K562 (cell line): ENCODE measurements around the gene FAM171A2. TPM values are rescaled to one million over a fixed set of nuclear protein-coding genes. Genes with fewer than 3 reads are reported as not detected.
"Not testable (repeated sequence)": the region's sequence is repeated elsewhere in the genome, so short reads cannot be mapped to it uniquely, and the experiment has no call there.

ENCODE experiments used
- ATAC-seq: fragments of 200-7000 bp; cut with Tn5 transposase; 3 replicates; pipeline ENCODE4 v1.9.1; 2020; ENCODE audit warnings: moderate library complexity
- BruUV-seq: library from RNA; stranded (reverse); fragments of 400-500 nt; replicated peaks from 2 replicates; lab custom pipeline; 2021; lab: Mats Ljungman, UMichigan
- CTCF ChIA-PET: fragments of 300-600 bp; formaldehyde crosslinking; extraction: SDS; loops from one replicate; lab custom pipeline; 2021; ENCODE audit warnings: low intra/inter-chr PET ratio; lab: Yijun Ruan, JAX
- POLR2A ChIA-PET: fragments of 300-600, 350-650 bp; sonication (Branson Sonifier 250); formaldehyde crosslinking; extraction: SDS; loops from one replicate; lab custom pipeline; 2021; ENCODE audit warnings: antibody characterized with exemption, inconsistent platforms; lab: Yijun Ruan, JAX
- DNase-seq, 4 experiments: peaks; one replicate each; pipeline versions ENCODE4 v3.0.0 to v3.0.0-alpha.2; 2011 to 2018; ENCODE audit warnings: low spot score in 3 of 4, mixed read lengths in 3 of 4; ENCODE audit errors: extremely low read depth in 1 of 4
- FAIRE-seq: peaks from 2 replicates; lab custom pipeline; 2011; peaks lifted over from hg19 to GRCh38; lab: Jason Lieb, UNC
- H2AFZ ChIP-seq: 2 replicates; pipeline ENCODE4 v1.6.0; 2011; ENCODE audit warnings: low read depth, low read length, control low read depth, inconsistent platforms
- H3K27ac ChIP-seq: fragments of 200-600 bp; 3 replicates; pipeline ENCODE4 v1.8.0; 2011; ENCODE audit warnings: low read depth, mild to moderate bottlenecking, control low read depth, inconsistent platforms, low read length, moderate library complexity, mixed read lengths; ENCODE audit errors: extremely low read depth
- H3K27me3 ChIP-seq, 2 experiments: fragments of 300-600 bp in 1 of 2; 2 replicates in 1 of 2; 3 replicates in 1 of 2; pipeline versions ENCODE4 v1.6.0 to v1.8.0; 2011; ENCODE audit warnings: inconsistent platforms in 2 of 2, low read length in 2 of 2, mild to moderate bottlenecking in 1 of 2, mixed read lengths in 1 of 2, moderate library complexity in 1 of 2; ENCODE audit not compliant: control insufficient read depth in 2 of 2, insufficient read depth in 2 of 2
- H3K36me3 ChIP-seq: fragments of 300-600 bp; 3 replicates; pipeline ENCODE4 v1.8.0; 2011; ENCODE audit warnings: mild to moderate bottlenecking, low read length, inconsistent platforms; ENCODE audit not compliant: control insufficient read depth, insufficient read depth
- H3K4me1 ChIP-seq, 2 experiments: fragments of 200-600 bp in 1 of 2; replicated peaks in 1 of 2; 2 replicates in 1 of 2; 3 replicates in 1 of 2; pipeline versions ENCODE4 v1.5.1 to v1.8.0; 2011; ENCODE audit warnings: inconsistent platforms in 2 of 2, low read length in 2 of 2, mild to moderate bottlenecking in 1 of 2, mixed read lengths in 1 of 2, moderate library complexity in 1 of 2; ENCODE audit not compliant: control insufficient read depth in 2 of 2, insufficient read depth in 2 of 2
- H3K4me2 ChIP-seq: 2 replicates; pipeline ENCODE4 v1.6.1; 2011; ENCODE audit warnings: low read length, control low read depth, inconsistent platforms, mixed read lengths; ENCODE audit not compliant: insufficient read depth
- H3K4me3 ChIP-seq: fragments of 200-600 bp; sonication (generic), shearing (Covaris generic); 2 replicates; pipeline ENCODE4 v1.5.1; 2016; ENCODE audit warnings: control low read depth, inconsistent platforms
- H3K79me2 ChIP-seq: fragments of 200-600 bp; 3 replicates; pipeline ENCODE4 v1.8.0; 2011; ENCODE audit warnings: low read length, inconsistent platforms; ENCODE audit not compliant: control insufficient read depth, insufficient read depth
- H3K9ac ChIP-seq, 2 experiments: 2 replicates each; pipeline versions ENCODE4 v1.6.0 to v1.6.1; 2011; ENCODE audit warnings: low read depth in 2 of 2, low read length in 2 of 2, control low read depth in 1 of 2, inconsistent platforms in 1 of 2, mild to moderate bottlenecking in 1 of 2, mixed read lengths in 1 of 2; ENCODE audit not compliant: insufficient read depth in 1 of 2
- H3K9me1 ChIP-seq: one replicate; pipeline ENCODE4 v1.6.0; 2011; ENCODE audit warnings: inconsistent platforms, mild to moderate bottlenecking, low read length, moderate library complexity; ENCODE audit not compliant: control insufficient read depth, insufficient read depth
- H3K9me3 ChIP-seq: replicated peaks from 2 replicates; pipeline ENCODE4 v1.5.1; 2011; ENCODE audit warnings: low read depth, low read length, inconsistent platforms; ENCODE audit not compliant: control insufficient read depth, insufficient read depth
- H4K20me1 ChIP-seq: replicated peaks from 2 replicates; pipeline ENCODE4 v1.6.1; 2011; ENCODE audit warnings: low read length, inconsistent platforms, mixed read lengths; ENCODE audit not compliant: control insufficient read depth, insufficient read depth
- EGR1 ChIP-seq: fragments of 450-650 bp; conservative IDR thresholded peaks from 2 replicates; pipeline ENCODE4 v1.6.1; 2017; ENCODE audit warnings: mild to moderate bottlenecking
- WGBS: fragments of 100-300 bp; shearing (Covaris generic); methylation state at CpG from one replicate; pipeline ENCODE4 v1.1.6; 2016; ENCODE audit warnings: low coverage, mixed read lengths; ENCODE audit not compliant: insufficient coverage; ENCODE audit errors: missing lambda C conversion rate; 5-methylcytosine and 5-hydroxymethylcytosine counted together
- in situ Hi-C: fragments of 300-500 bp; cut with MboI; formaldehyde crosslinking; loops from 4 replicates; pipeline ENCODE4 v1.15.0; 2018; ENCODE audit warnings: inconsistent platforms, mixed read lengths
- intact Hi-C: fragments of 100-400 bp; cut with micrococcal nuclease; formaldehyde crosslinking; loops from 2 replicates; pipeline ENCODE4 v1.14.2; 2022
- polyA plus RNA-seq, 8 experiments: library from polyadenylated mRNA; depleted of rRNA in 4 of 8; stranded (reverse) in 5 of 8; unstranded in 3 of 8; fragments of >200 nt; fragmentation: Nextera tagmentation in 2 of 8; fragmentation: Illumina TruSeq in 1 of 8; extraction: Ambion mirVana in 2 of 8; extraction: Trizol in 1 of 8; gene quantifications; 2 replicates each; pipeline versions ENCODE4 v1.2.1 to v1.2.3, GENCODE V29; 2011 to 2014; ENCODE audit warnings: inconsistent platforms in 1 of 8, missing spikeins in 1 of 8
- total RNA-seq, 7 experiments: library from RNA; depleted of rRNA in 6 of 7; stranded (reverse); fragments of >200 nt in 6 of 7; fragmentation: Illumina TruSeq in 2 of 7; extraction: Trizol in 2 of 7; gene quantifications; 2 replicates each; pipeline versions ENCODE4 v1.2.1 to v1.2.3, GENCODE V29; 2011 to 2021; ENCODE audit warnings: low replicate concordance in 1 of 7

The FAM171A2 gene
- total and polyA plus RNA-seq, 9 of the 15 experiments (the other 6 are each of a cell fraction or from before 2014, with no cell fraction given) = 0.10 to 10.2 (median 2.0) TPM; not detected in 1

- in situ Hi-C loops = loop anchor here (25.0 kb wide), 1 partner anchor 410 kb away; the partner anchor contains the start of gene PPY
- H4K20me1 ChIP-seq, H3K4me2 ChIP-seq, H3K4me3 ChIP-seq, ATAC-seq, H3K27ac ChIP-seq, H3K36me3 ChIP-seq, H3K9me1 ChIP-seq, DNase-seq, BruUV-seq, H2AFZ ChIP-seq, H3K27me3 ChIP-seq, H3K9me3 ChIP-seq, intact Hi-C loops, H3K9ac ChIP-seq, FAIRE-seq, H3K79me2 ChIP-seq: not testable (repeated sequence)
- peaks cover 4 to 52% of the 10 kb centered on the region in 2 experiments; a peak in 3 of 5 replicates for H3K4me1 ChIP-seq
- TF ChIP-seq EGR1 = 0 out of 2 replicates have a peak, but pooled peaks have one; percentile 14
- WGBS = 39% methylated on average over 18 of the region's 18 CpGs
- CTCF ChIA-PET = interaction anchor here (3.5 kb wide), 1 partner anchor 137 kb away, joined by 36 read pairs; no protein-coding TSS in a partner anchor
- POLR2A ChIA-PET = interaction anchor here (0.6 to 1.1 kb wide), 5 partner anchors 17 to 137 kb away, joined by 3 to 5 read pairs (median 3); no protein-coding TSS in a partner anchor
Measured at GRCh38 chr17:44347206-44348055, 16.2 kb downstream of the FAM171A2 start.
